GM12878 (cell line): Measurements from ENCODE around the gene POLR2F. TPM values are rescaled to one million over a fixed set of nuclear protein-coding genes. Genes with fewer than 3 reads are reported as not detected.

Experiments used
- BRCA1 ChIP-seq: IDR thresholded peaks from 2 replicates; pipeline ENCODE4 v1.6.1; 2011; ENCODE audit warnings: low read depth, low read length, improper control_type of control experiment
- CEBPB ChIP-seq, 2 experiments: fragments of 150-350 bp in 1 of 2; IDR thresholded peaks; 2 replicates each; pipeline ENCODE4 v1.6.1; 2012 to 2014; ENCODE audit warnings: low read depth in 2 of 2, low read length in 2 of 2, borderline replicate concordance in 1 of 2, inconsistent platforms in 1 of 2
- CEBPZ ChIP-seq: fragments of 150-350 bp; IDR thresholded peaks from 2 replicates; pipeline ENCODE4 v1.6.1; 2016; ENCODE audit warnings: low read depth, low read length
- CREM ChIP-seq: IDR thresholded peaks from 2 replicates; pipeline ENCODE4 v1.6.1; 2014; ENCODE audit warnings: antibody characterized with exemption, low read depth
- EGR1 ChIP-seq, 2 experiments: IDR thresholded peaks; 1 replicate in 1 of 2; 2 replicates in 1 of 2; pipeline ENCODE4 v1.6.1; 2011 to 2012; ENCODE audit warnings: low read depth in 2 of 2, low read length in 2 of 2, borderline replicate concordance in 1 of 2, mild to moderate bottlenecking in 1 of 2, moderate library complexity in 1 of 2
- PAX8 ChIP-seq: fragments of 450-650 bp; IDR thresholded peaks from 2 replicates; pipeline ENCODE4 v1.6.1; 2017; ENCODE audit warnings: mild to moderate bottlenecking, moderate library complexity
- POLR2AphosphoS2 ChIP-seq: IDR thresholded peaks from 2 replicates; pipeline ENCODE4 v1.6.1; 2011; ENCODE audit warnings: low read depth, mild to moderate bottlenecking, low read length, improper control_type of control experiment, moderate library complexity
- SRF ChIP-seq, 2 experiments: IDR thresholded peaks; 2 replicates each; pipeline ENCODE4 v1.6.1; 2011; ENCODE audit warnings: low read depth in 2 of 2, low read length in 2 of 2, mild to moderate bottlenecking in 1 of 2, moderate library complexity in 1 of 2
- TAF1 ChIP-seq: IDR thresholded peaks from 2 replicates; pipeline ENCODE4 v1.6.1; 2011; ENCODE audit warnings: mild to moderate bottlenecking, low read depth, low read length, borderline replicate concordance
- ZZZ3 ChIP-seq: IDR thresholded peaks from 2 replicates; pipeline ENCODE4 v1.6.1; 2011; ENCODE audit warnings: low read depth; ENCODE audit not compliant: control insufficient read depth, insufficient read length
- polyA plus RNA-seq, 11 experiments: library from polyadenylated mRNA; depleted of rRNA in 4 of 11; unstranded in 6 of 11; stranded (reverse) in 5 of 11; fragments of >200 nt; fragmentation: Nextera tagmentation in 4 of 11; fragmentation: Illumina TruSeq in 1 of 11; extraction: Ambion mirVana in 4 of 11; extraction: Trizol in 1 of 11; gene quantifications; 1 replicate in 1 of 11; 2 replicates in 10 of 11; pipeline versions ENCODE4 v1.2.1 to v1.2.3, GENCODE V29; 2011 to 2016; ENCODE audit warnings: inconsistent platforms in 2 of 11, missing spikeins in 2 of 11, low read depth in 1 of 11
- total RNA-seq, 4 experiments: library from RNA; depleted of rRNA in 3 of 4; stranded (reverse); fragments of >200 nt in 3 of 4; fragmentation: Illumina TruSeq in 1 of 4; extraction: Trizol in 1 of 4; gene quantifications; 2 replicates each; pipeline versions ENCODE4 v1.2.1 to v1.2.3, GENCODE V29; 2013 to 2021

The POLR2F gene
- total and polyA plus RNA-seq, 10 of the 15 experiments (the other 5 are each of a cell fraction or from before 2014, with no cell fraction given), result 71.9 to 218 (median 100.0) TPM

GRCh38 chr22:37926771-37927636 is 26.5 kb upstream of the POLR2F start (continued):
- TF ChIP-seq EGR1 (IDR thresholded peaks at IDR 0.05; ENCODE audit: borderline replicate concordance in 1 of 2, low read depth in 2 of 2, low read length in 2 of 2) (no peak), POLR2AphosphoS2 (no peak), CREM (no peak), ZZZ3 (no peak), TAF1 (no peak), BRCA1 (no peak), PAX8 (no peak), SRF (IDR thresholded peaks at IDR 0.05; ENCODE audit: low read depth in 2 of 2, low read length in 2 of 2) (no peak), CEBPZ (no peak), CEBPB (IDR thresholded peaks at IDR 0.05; ENCODE audit: borderline replicate concordance in 1 of 2, low read depth in 2 of 2, low read length in 2 of 2) (no peak)
